Activated CD4-positive, alpha-beta T cell treated with anti-CD3 and anti-CD28 coated beads, Interleukin-10, Interleukin-2, amounts not matched to agents 100 ng/mL and 50 ng/mL, durations not matched to agents 16 hours and 8 hours (primary cell): ENCODE measurements around the gene SHISA6.

Source experiments
- DNase-seq: peaks from one replicate; pipeline ENCODE4 v3.0.0-alpha.2; 2020

SHISA6 gene

DNA sequence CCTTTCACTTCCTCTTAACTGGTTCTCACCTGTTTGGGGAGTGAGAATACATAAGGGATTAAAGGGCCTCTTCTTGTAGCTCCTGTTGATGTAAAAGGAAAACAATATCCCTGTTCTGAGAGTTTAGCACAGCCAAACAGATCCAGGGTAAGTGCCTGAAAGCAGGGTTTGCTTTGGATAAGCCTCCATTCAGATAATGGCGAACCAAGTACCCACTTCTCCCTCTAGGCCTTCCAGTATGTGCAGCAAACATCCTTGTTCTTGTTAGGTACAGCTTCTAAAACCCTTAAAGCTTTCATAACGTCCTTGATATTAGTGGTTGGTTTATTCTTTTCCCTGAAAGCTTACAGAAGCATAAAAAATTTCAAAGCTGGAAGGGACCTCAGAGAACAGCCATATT lies 226.6 kb downstream of the SHISA6 start:
- no peak for DNase-seq

DNA sequence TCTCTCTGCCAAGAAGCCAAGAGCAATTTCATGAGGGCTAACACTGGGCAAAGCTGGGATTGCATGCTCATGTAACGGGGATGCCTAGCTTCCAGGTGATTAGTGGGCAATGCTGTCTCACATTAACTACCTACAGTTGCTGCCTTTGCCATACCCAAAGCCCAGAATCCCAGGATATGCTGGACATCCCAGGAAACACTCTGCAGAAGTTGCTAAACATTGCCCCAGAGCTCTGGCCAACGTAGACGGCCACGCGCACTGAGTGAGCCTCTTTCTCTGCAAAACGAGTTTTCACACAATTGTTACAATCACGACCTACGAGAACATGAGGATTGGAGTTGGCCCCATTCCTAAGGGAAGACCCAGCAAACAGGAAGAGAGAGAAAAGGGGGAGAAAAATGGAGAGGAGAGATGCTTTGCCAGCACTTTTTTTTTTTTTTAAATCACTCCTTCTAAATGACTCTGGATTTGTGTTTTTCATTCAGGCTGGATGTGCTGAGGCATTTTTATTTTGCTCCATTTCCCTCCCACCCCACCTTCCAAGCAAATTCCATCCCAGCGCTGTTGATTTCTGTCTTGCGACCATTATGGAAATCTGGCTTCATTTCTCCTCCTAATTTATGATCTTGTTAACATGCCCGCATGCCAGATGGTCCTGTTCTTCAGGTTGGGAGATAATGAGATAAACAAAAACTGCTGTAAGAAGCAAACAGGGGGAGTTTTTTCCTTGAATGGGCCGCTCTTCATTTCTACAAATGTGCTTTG lies 244.5 kb downstream of the SHISA6 start:
- no peak for DNase-seq

DNA sequence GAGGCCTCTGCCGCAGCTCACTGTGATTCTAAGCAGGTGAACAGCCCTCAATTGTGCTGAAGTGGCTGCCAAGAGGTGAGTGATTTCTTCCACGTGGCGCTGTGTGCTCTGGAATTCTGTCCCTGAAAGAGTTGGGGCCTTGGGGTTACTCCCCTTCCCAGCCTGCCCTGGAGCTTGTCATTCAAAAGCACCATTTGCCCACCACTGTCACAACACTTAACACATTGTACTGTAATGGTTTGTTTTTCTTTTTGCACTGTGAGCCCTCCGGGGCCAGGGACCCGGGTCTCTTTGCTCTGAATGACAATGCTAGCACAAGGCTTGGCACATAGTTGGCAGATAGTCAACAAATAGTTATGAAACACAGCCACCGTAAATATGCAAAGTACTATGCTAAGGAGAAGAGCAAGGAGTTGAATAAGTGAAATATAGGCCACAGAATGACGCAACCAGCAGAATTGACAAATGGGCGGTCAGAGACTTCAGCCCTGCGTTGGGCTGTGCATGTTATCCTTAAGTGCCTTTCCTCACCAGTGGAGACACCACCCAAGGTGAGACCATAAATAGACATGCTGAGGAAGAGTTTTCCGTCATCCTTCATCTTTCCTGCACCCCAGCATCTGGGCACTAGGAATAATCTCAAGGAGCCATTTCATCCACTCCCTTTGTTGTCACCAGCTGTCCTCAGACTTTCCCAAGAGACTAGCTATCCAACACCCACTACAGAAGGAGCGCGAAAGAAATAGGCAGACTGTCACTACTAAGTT lies 245.3 kb downstream of the SHISA6 start:
- no peak for DNase-seq

DNA sequence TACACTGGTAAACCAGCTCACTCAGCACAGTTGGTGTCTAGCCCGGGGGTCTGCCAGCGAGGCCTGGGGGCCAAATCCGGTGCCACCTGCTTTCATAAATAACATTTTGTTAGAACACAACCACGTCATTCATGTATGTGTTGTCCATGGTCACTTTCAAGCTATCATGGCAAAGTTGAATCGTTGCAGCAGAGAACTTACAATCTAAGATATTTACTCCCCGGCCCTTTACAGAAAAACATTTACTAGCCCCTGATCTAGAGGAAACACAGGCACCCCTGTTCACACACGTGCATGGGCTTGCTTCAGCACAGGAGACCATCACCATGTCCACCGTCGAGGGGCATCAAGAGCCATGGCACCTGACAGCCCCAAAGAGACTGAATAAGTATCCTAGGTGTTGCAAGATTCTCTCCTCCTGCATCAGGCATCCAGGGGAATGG lies 245.9 kb downstream of the SHISA6 start:
- DNase-seq: no peak

DNA sequence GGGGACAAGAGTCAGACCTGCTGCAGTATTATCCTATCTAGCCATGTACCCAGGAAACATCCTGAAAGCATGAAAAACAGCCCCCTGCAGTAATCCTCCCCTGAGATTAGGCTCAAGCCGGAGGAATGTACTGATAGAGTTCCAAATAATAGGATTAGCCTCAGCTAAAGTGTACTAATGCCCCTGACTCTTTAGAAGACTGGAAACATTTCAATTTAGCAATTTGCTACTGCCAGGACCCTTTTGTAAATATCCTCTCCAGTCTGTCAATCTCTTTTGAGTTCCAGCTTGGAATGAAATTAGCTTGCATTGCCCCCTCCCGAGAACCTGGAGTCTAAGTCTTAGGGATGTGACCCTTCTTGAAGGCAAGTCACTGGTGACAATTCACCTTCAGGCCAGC lies 246.5 kb downstream of the SHISA6 start:
- DNase-seq: no peak

DNA sequence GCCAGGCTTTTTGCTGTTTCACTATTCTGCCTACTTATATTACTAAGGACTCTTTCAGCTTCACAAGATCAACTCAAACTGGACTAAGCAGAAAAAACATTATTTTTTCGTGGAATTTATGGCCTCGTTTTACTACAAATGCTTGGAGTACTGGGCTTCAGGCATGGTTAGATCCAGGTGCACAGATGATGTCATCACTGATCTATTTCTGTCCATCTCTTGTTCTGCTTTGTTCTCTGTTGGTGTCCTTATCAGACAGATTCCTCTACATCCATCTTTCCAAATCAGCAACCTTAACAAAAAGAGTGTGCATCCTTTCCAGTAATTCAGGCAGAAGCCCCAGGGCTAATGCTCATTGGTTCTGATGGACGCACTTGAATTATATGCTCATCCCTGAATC lies 247.4 kb downstream of the SHISA6 start:
- DNase-seq: no peak

DNA sequence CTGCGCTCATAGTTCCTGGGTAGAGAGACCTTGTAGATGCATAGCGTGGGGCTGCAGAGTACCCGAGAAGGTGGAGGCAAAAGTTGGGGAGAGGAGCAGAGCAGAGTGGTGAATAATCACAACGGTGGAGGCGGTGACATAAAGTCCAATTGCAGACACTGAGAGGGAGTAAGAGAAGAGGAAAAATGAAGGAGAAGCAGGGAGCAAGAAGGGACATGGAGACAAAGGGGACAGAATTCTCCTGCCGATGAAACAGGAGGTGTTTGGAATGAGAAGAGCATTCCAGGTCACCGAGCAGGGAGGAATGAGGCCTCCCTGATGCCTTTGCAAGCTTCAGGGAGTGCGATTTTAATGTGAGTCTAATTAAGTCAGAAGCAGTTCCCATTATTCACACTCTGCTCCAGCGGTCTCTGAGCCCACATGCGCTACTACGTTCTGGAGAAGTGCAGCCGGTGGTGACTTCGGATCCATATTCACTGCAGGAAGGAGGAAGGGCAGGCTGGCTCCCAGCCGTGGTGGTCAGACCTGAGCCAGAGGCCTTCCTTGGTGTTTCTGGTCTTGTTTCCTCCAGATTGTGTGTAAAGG lies 249.2 kb downstream of the SHISA6 start:
- DNase-seq: no peak

DNA sequence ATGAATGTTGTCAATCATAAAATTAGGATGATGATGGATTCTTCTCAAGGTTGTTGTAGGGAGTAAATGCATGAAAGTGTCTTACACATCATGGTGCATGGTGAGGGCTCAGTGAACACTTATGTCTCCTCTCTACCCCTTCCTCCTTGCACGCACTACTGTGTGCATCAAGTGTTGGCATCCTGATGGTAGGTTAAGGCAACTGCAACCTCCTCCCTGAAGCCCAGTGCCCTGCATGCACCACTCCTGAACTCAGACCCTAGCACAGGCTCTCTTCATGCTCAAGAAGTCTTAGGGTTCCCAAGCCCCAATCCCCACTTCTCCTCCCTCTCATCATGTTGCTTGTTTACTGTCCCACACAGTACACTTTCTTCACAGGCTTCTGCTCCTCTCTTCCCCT lies 251.5 kb downstream of the SHISA6 start:
- no peak for DNase-seq

DNA sequence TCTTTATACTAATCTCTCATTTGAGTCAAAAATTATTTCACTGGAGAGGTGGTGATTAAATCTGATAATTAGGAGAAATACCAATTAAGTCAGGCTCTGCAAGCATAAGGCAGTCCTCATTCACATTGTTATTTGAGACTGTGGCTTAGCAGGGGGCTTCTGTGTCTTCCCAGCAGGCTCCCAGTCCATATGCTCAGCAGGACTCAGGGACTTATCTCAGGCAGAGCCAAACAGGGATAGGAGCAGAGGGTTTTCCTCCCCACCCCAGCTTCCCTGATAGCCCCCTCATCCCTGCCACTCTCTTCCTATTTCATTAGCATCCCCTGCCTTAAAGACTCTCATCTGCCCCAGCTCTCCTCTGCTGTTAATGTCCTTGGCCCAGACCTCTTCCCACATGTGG lies 252.9 kb downstream of the SHISA6 start:
- DNase-seq: no peak

DNA sequence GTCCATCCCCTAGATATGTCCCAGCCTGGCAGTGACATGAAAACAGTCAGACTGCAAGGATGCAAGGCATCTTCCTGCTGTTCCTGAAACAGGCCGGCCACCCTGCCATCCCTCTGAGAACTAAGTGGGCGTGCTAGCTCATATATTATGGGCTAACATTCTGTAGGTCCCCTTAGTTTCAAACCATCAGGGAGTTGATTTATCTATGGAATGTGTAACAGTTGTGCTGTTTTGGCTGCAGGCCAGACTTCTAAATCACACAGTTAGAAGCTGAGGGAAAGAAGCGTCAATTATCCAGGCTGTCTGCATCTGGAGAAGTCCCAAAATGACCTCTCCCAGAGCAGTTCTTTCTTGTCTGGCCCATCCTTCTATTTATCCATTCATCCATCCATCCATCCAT lies 254.6 kb downstream of the SHISA6 start:
- no peak for DNase-seq

DNA sequence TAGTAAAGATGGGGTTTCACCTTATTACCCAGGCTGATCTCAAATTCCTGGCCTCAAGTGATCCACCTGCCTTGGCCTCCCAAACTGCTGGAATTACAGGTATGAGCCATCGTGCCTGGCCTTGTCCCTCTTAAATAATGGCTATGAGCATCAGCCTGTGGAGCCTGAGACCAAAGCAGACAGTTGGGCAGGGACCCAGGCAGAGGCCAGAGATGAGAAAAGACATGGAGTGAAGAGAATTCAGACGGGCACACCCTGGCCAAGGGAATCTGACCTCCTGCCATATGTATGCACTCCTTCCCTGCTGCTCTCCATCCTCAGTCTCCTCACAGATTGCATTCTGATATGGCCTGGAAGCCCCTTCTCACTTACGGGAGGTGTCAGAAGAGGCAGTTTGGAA lies 258.9 kb downstream of the SHISA6 start:
- DNase-seq: no peak

DNA sequence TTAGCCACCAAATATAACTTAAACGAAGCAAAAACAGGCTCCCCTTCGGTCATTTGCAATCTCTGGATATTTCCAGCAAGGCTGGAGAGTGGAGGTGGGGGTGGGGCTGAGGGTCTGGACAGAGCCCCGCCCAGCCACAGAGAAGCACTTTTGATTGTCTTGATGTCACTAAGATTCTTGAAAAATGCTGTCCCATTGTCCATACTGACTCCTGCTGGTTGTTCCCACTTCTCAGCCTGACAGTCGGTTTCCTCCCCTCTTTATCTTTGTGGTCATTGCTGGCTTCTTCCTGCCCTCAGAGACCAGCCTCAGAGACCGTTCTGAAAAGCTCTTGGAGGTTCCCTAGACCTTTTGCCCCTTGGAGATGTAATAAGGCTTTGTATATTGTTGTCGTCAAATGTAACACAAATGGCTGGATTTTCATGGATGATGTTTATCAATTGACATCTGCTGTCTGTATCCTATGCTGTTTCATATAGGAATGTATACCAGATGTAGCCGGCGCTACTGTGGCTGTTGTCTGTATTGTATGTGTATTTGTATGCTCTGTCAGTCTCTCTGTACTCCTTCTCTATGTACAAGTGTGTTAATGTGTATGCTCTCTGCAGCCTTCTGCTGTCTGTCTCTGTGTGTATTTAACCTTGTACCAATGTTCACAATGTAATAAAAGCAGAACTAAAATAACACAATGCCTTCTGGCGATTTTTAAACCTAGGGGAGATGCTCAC lies 262.5 kb downstream of the SHISA6 start:
- no peak for DNase-seq

DNA sequence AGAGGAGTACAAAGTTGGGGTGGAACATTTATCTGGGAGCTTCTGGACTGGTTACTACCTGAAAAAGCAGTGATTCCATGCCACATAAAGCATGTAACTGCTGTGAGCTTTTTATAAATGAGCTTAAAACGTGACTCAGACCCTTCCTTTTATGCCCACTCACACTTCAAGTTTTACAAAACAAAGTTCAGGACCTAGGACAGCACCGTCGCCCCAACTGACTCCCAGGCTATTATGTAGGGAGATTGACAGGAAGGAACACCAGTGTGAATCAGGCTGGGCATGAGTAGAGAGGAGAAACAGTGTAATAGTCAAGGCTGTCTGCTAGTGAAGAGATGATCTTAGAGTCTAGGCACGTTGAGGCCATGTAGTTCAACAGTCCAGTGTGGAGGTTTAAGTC lies 265.6 kb downstream of the SHISA6 start:
- DNase-seq: peak; percentile 1

DNA sequence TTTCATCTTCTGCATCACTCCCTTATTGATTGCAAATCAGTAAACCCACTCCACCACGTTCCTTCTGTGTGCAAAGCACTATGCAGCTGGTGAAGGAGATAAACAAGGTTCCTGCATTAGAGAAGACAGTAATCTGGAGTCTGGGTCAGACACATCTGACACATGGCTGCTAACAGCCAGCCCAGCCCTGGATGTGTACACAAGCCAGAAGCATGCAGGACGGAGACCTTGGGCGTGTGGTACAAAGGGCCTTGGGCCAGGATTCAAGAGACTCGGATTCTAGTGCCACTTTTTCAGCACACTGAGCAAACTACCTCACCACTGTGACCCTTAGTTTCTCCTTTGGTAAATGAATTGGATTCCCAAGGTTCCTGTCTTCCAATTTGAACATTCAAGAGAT lies 270.7 kb downstream of the SHISA6 start:
- no peak for DNase-seq

DNA sequence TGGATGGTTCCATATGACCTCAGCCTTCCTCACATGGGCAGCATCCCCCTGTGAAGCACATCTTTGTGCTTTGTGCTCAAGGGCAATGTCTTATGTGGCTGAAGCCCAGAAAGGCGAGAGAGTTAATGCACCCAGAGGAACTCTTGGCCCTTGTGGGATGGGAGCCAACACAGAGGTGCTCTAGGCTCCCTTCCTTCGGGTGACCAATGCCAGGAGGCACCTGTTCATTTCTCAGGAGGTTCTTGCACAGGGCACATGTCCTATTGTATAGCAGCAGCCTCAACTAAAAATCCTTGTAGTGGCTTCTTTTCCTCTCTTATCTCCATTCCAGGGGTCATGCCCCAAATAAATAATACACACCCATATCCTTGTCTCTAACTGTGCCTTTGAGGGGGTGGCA lies 273.6 kb downstream of the SHISA6 start:
- DNase-seq: no peak

DNA sequence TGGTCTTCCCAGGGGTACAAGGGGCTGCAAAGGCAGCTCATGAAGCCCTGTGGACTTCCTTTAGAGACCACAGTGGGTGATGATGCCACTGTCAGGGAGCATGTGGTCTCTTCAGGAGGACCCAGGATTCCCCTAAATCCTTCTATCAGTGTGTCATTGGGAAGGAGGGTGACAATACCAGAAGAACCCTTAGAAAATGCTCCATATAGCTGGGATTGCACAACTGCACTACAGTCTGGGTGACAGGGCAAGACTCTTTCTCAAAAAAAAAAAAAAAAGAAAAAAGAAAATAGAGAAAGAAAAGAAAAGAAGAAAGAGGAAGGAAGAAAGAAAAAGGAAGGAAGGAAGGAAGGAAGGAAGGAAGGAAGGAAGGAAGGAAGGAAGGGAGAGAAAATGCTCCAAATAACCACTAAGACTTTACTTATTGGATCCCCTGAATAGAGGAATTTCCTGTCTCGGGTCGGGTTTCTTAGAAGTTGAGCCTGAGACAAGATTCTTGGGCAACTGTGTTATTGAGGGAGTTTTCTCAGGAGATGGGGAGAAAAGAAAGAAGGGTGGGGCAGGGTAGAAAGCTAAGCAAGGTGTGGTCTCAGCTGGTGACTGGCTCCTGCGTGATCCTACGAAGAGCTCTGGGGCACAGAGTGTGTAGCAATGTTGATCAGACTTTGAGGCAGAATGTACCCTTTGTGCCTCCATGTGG lies 274.1 kb downstream of the SHISA6 start:
- DNase-seq: no peak

DNA sequence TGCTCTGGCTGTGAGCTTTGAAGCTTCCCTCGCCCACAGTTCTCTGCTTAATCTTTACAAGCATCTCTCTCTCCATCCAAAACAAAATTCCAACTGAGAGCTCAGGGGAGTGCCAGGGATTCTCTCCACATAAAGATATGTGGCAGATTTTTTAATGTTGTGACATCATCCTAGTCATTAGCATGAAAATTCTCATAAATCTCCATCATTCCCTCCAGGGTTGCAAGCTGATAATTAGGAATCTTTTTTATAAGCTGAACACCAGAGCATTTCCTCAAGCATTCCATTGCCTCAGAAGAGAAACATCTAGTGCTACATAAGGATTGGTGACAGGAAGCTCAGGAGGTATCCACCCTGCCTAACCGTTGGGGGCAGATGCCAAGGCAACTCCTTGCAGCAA lies 274.9 kb downstream of the SHISA6 start:
- DNase-seq: no peak

DNA sequence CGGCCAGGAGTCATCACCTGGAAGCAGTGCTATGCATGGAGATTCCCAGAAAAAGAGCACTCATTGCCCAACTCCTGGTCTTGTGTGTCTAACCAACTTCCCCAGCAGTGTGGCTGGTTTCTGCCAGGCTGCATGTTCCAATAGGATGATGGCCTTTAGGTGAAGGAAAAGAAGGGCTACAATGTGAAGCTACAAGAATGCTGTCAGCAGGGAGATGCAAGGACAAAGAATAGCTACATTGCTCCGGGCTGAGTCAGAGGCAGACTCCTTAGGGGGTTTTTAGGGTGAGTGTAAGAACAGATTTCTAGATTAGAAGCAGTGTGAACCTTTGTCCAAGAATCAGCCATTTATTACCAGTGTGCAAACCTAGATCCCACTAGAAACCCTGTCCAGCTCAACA lies 294.2 kb downstream of the SHISA6 start:
- DNase-seq: no peak

DNA sequence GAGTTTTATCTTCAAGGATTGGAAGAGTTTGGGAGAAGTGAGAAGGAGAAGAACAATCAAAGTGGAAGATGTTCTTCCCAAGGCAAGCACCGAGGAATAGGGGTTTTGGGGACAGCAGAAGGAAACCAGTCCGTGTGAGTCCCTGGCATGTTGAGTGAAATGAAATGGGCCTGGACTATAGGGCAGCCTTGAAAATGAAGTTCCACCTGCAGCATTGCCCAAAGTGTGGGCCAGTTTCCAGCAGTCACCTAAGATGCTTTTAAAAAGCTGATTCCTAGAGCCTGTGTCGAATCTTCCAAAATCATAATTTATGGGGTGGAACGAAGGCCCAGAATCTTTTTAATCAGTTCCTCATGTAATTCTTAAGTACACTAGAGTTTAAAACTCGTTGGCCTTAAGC lies 297.4 kb downstream of the SHISA6 start:
- no peak for DNase-seq

DNA sequence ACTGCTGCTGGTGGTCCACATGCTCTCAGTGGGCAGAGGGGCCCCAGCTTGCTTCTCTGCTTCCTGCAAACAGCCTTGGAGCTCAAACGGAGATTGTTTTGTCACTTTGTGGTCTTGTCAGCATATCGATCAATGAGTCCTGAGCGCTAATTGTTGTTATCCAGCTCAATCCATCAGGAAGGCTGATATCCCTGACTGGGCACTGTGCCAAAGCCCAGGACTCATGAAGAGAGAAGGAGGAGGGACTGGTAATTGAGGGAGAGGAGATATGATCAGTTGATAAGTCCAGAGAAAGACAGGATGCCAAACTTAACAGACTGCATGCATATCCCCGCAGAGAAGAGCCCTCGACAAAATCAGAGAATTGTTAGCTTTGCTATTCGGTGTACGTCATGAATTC lies 298.6 kb downstream of the SHISA6 start:
- no peak for DNase-seq

DNA sequence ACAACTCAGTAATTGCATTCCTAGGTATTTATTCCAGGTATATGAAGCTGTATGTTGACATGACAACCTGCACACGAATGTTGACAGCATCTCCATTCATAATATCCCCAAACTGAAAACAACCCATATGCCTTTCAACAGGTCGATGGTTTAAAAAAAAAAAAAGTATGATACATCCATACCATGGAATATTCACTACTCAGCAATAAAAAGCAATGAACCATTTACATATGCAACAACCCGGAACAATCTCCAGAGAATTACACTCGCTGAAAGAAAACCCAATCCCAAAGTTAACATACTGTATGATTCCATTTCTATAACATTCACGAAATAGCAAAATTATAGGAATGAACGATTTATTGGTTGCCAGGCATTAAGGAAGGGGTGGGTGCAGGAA lies 304.0 kb downstream of the SHISA6 start:
- no peak for DNase-seq

DNA sequence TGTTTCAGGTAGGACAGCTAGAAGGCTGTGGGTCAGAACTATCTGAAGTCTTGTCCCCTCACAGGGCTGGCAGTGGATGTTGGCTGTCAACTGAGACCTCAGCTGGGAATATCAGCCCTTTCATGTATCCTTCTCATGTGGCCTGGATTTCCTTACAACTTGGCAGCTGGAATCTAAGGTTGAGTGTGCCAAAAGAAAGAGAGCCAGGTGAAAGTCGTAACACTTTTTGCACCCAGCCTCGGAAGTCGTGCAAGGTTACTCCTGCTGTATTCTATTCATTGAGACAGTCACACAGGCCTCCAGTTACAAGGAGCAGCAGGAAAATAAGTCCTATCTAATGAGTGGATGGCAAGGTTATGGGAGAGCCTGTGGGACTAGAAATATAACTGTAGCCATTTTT lies 304.7 kb downstream of the SHISA6 start:
- DNase-seq: no peak

DNA sequence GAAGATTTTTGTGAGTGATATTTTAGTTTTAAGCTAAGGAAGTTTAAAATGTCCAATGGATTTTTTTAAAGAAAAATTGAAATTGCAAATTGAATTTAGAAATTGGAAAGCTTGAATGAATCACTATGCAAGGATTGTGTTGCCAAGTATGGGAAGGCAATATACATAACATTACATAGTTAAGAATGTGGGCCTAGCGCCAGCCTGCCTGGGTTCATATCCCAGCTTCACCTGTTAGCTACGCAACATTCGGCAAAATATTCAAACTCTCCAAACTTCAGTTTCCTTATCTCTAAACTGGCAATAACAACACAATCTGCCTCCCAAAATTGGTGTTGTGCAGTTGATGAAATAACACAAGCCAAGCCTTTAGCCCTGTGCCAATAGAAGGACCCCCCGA lies 306.8 kb downstream of the SHISA6 start:
- DNase-seq: no peak
